GM19463 (cell line): ENCODE measurements around the gene SYPL2.

Experiments used
- ATAC-seq: cut with Tn5 transposase; IDR thresholded peaks from one replicate; pipeline ENCODE4 v1.9.1; 2021; ENCODE audit warnings: mild to moderate bottlenecking, moderate library complexity; ENCODE audit not compliant: unreplicated experiment

The SYPL2 gene

GRCh38 chr1:109490029-109490933 lies 23.9 kb downstream of the SYPL2 start:
- peak; percentile 31 for ATAC-seq

GRCh38 chr1:109490934-109491302 lies 24.6 kb downstream of the SYPL2 start:
- no peak for ATAC-seq

DNA sequence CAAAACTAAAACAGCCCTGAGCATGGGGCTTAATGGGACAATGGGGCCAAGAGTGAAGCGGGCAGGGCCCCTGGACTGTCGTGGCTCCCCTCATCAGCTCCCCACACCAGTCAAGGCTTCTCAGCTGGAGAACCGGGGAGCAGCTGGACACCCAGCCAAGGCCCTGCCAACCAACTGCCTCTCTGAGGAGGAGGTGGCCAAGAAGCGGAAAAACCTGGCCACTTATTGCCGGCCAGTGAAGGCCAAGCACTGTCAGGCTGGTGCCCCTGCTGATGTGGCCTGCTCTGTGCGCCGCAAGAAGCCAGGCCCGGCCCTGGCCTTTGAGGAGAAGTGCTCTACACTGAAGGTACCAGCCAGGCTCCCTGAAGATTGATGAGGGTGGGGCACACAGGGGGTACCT lies 25.0 kb downstream of the SYPL2 start:
- ATAC-seq, result no peak

- no peak for ATAC-seq
Observed at GRCh38 chr1:109492779-109493178, 26.4 kb downstream of the SYPL2 start.

GRCh38 chr1:109493227-109493626 lies 26.9 kb downstream of the SYPL2 start:
- ATAC-seq, result no peak

- ATAC-seq, result peak; percentile 89
Observed at GRCh38 chr1:109493805-109494539, 27.6 kb downstream of the SYPL2 start, which contains the start of gene CYB561D1. Gene CYB561D1, plus strand, starts transcription at chr1:109494094. Its CDS starts 46 bp downstream, at chr1:109494140.

DNA sequence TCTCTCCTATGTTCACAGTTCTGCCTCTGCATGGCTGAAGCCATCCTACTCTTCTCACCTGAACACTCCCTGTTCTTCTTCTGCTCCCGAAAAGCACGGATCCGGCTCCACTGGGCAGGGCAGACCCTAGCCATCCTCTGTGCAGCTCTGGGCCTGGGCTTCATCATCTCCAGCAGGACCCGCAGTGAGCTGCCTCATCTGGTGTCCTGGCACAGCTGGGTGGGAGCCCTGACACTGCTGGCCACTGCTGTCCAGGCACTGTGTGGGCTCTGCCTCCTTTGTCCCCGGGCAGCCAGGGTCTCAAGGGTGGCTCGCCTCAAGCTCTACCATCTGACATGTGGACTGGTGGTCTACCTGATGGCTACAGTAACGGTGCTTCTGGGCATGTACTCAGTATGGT lies 29.4 kb downstream of the SYPL2 start:
- ATAC-seq, result no peak

- no peak for ATAC-seq
Observed at GRCh38 chr1:109497449-109498160, 31.3 kb downstream of the SYPL2 start.

GRCh38 chr1:109498161-109498801 lies 31.9 kb downstream of the SYPL2 start:
- ATAC-seq, result no peak

DNA sequence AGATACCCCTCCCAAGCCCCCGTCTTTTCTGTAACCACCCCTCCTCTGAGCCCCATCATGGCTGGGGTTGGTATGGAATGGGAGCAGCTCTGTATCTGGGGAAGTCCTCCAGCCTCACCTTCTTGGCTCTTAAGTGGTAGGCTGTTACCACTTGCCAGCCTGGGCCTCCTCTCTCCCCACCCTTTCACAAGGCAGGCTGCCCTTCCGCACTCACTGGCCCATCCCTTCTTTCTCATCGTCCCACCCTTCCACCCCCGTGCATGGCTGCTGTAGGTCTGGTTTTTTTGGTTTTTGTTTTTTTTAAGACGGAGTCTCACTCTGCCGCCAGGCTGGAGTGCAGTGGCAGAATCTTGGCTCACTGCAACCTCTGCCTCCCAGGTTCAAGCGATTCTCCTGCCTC lies 32.7 kb downstream of the SYPL2 start:
- no peak for ATAC-seq

- no peak for ATAC-seq
Observed at GRCh38 chr1:109499661-109500536, 33.6 kb downstream of the SYPL2 start.

DNA sequence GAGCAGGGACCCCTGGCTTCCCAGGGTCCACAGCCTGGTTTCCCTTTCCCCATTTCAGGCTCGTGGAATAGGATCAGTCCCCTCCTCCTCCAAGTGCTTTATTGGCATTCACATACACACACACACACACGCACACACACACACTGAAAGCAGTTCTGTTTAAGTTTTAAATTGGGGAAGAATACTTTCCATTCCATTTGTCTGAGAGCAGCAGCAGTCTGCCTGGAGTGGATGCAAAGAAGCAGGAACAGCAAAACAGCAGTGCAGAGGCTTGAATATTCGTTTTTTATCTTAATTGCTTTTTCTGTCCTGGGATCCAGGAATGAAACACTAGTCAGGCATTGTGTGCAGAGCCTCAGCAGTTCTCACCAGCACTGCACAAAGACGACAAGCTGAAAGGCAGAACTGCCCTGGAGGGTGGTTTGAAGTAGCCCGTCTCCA lies 34.6 kb downstream of the SYPL2 start:
- ATAC-seq, result no peak

DNA sequence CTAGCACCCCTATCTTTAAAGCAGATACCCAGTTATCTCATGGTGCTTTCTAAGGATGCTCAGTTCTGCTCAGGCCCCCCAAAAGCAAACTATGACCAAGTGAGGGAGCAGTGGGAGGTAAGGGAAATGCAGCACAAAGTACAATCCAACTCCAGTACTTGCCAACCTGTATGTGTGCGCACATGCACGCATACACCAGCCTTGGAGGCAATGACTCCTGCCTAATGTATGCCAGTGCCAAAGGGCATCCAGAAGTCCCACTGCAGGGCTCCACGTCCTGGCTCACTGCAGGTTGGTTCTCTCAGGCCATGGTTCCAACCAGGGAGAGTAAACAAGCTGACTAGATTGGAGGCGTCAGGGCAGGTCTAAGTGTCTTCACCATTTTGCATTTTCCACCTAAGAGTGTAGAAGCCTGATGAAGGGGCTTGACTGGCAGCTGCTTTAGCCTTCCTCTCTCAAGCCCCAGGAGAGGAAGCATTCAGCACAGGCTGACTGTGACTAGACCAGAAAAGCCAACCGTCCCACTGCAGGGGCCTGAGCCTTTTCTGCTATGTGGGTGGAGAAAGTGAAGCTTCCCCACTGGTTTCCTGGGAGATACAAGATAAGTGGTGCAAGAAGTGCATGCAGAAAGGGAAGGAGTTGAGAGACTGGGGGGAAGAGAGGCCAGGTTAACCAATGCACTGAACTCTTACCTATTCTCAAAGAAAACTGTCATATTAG lies 35.5 kb downstream of the SYPL2 start:
- ATAC-seq, result no peak

GRCh38 chr1:109502364-109502851 lies 36.1 kb downstream of the SYPL2 start:
- ATAC-seq, result no peak

GRCh38 chr1:109503935-109504334 lies 37.6 kb downstream of the SYPL2 start:
- ATAC-seq, result no peak

GRCh38 chr1:109504974-109505373 lies 38.6 kb downstream of the SYPL2 start:
- no peak for ATAC-seq

GRCh38 chr1:109508001-109508872 lies 41.9 kb downstream of the SYPL2 start:
- ATAC-seq, result no peak

DNA sequence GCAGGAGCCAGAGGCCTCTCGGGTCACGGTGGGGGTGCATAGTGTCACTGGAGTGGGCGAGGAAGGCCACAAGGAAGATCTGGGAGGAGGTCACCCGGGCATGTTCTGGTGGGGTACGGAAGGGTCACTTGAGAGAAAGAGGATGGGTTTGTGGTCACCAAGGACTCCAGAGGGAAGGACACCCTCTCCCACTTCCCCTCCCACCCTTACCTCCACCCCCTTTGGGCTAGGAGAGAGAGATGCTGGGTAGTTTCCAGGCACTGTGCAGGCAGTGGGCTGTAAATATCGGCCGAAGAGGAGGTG lies 42.5 kb downstream of the SYPL2 start:
- no peak for ATAC-seq
